GM12875 (cell line): ENCODE data around the gene SUGCT.

Experiments used
- H3K4me3 ChIP-seq: one replicate; pipeline ENCODE4 v1.5.1; 2011; ENCODE audit warnings: low read depth, low read length, control low read depth
- TF ChIP-seq, protein P1 (sequence below): IDR thresholded peaks from 2 replicates; pipeline ENCODE4 v1.5.1; 2011; ENCODE audit warnings: low read depth, mild to moderate bottlenecking, control low read depth, inconsistent platforms, low read length, moderate library complexity, borderline replicate concordance; ENCODE audit not compliant: insufficient read depth

Gene SUGCT

DNA sequence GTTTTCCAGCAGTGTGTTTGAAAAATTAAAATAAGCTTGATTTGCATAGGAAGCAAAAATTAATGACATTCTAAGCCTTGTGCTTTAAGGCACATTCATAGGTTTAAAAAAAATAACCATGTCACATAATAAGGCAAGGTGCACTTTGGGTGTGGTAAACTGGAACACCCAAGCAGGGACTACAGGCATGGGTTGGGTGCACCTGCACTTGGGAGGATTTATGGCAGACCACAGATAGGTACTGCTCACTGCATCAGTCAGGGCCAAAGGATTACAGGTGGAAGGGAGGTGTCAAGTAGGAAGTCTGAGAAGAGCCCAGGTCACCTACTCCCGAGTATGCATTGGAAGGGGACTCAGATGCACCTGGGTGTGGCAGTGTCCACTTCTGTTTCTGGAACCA is 753.7 kb downstream of the SUGCT start:
- TF ChIP-seq, protein P1, sequence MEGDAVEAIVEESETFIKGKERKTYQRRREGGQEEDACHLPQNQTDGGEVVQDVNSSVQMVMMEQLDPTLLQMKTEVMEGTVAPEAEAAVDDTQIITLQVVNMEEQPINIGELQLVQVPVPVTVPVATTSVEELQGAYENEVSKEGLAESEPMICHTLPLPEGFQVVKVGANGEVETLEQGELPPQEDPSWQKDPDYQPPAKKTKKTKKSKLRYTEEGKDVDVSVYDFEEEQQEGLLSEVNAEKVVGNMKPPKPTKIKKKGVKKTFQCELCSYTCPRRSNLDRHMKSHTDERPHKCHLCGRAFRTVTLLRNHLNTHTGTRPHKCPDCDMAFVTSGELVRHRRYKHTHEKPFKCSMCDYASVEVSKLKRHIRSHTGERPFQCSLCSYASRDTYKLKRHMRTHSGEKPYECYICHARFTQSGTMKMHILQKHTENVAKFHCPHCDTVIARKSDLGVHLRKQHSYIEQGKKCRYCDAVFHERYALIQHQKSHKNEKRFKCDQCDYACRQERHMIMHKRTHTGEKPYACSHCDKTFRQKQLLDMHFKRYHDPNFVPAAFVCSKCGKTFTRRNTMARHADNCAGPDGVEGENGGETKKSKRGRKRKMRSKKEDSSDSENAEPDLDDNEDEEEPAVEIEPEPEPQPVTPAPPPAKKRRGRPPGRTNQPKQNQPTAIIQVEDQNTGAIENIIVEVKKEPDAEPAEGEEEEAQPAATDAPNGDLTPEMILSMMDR, result no peak
- H3K4me3 ChIP-seq, result no peak overlapping the region

- TF ChIP-seq, protein P1, result no peak
- H3K4me3 ChIP-seq, result no peak overlapping the region
Observed at GRCh38 chr7:40889099-40889498, 754.3 kb downstream of the SUGCT start.

- no peak overlapping the region for H3K4me3 ChIP-seq
- TF ChIP-seq, protein P1, result no peak
Observed at GRCh38 chr7:40889539-40889938, 754.7 kb downstream of the SUGCT start.

DNA sequence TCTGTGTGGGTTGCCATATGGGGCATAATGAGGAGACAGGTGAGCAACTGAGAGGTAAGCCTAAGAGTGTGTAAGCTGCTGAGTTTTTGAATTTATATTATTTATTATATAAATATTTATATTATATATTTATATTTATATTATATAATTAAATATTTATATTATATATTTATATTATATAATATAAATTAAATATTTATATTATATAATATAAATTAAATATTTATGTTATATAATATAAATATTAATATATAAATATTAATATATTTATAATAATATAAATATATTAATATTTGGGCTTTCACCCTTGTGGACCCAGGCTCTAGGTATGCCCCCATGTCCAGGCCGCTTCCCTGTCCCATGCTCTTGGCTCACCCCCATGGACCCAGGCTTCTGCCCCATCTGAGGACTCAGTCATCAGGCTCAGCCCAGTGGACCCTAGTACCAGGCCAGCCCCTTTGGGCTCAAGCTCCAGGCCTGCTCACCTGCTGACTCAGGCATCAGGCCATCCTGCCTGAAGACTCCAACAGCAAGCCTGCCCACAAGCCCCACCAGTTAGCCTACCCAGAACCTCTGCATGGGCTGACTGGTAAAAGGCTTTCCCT is 755.4 kb downstream of the SUGCT start:
- TF ChIP-seq, protein P1, result no peak
- no peak overlapping the region for H3K4me3 ChIP-seq

DNA sequence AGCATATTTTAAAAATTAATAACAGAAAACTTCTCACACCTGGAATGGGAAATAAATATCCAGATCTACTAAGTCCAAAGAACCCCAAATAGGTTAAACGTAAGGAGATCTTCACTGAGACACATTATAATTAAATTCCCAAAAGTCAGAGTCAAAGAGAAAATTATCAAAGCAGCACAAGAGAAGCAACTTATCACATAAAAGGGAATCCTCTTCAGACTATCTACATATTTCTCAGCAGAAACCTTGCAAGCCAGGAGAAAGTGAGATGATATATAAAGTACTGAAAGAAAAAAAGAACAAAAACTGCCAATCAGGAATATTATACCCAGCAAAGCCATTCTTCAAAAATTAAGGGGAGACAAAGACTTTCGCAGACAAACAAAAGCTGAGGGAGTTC is 756.4 kb downstream of the SUGCT start:
- TF ChIP-seq, protein P1, result no peak
- no peak overlapping the region for H3K4me3 ChIP-seq

GRCh38 chr7:40899151-40899550 is 764.3 kb downstream of the SUGCT start:
- TF ChIP-seq, protein P1, result no peak
- H3K4me3 ChIP-seq, result no peak overlapping the region

- H3K4me3 ChIP-seq, result no peak overlapping the region
- TF ChIP-seq, protein P1, result no peak
Observed at GRCh38 chr7:40899636-40900507, 765.1 kb downstream of the SUGCT start.
